BLaER1 (cell line): ENCODE data around the gene RHO.
A peak's percentile ranks its signal among the peaks of the same experiment; 100 is the strongest.

ENCODE experiments used
- H3K27ac ChIP-seq: shearing (Covaris generic); formaldehyde crosslinking; 2 replicates; pipeline ENCODE4 v1.8.1; 2022
- H3K27me3 ChIP-seq: shearing (Covaris generic); formaldehyde crosslinking; 2 replicates; pipeline ENCODE4 v1.8.1; 2022
- H3K36me3 ChIP-seq: shearing (Covaris generic); formaldehyde crosslinking; 2 replicates; pipeline ENCODE4 v1.8.1; 2022
- H3K4me1 ChIP-seq: shearing (Covaris generic); formaldehyde crosslinking; 2 replicates; pipeline ENCODE4 v1.8.1; 2022
- H3K4me2 ChIP-seq: shearing (Covaris generic); formaldehyde crosslinking; 2 replicates; pipeline ENCODE4 v1.8.1; 2022
- H3K4me3 ChIP-seq: shearing (Covaris generic); formaldehyde crosslinking; 2 replicates; pipeline ENCODE4 v1.8.1; 2022
- H3K9ac ChIP-seq: shearing (Covaris generic); formaldehyde crosslinking; 2 replicates; pipeline ENCODE4 v1.8.1; 2022
- H3K9me3 ChIP-seq: shearing (Covaris generic); formaldehyde crosslinking; 2 replicates; pipeline ENCODE4 v1.8.1; 2022
- H4K20me1 ChIP-seq: shearing (Covaris generic); formaldehyde crosslinking; 2 replicates; pipeline ENCODE4 v1.8.1; 2022
- Cebpa-rat ChIP-seq: shearing (Covaris generic); IDR thresholded peaks from 2 replicates; pipeline ENCODE4 v1.8.1; 2022

Gene RHO

DNA sequence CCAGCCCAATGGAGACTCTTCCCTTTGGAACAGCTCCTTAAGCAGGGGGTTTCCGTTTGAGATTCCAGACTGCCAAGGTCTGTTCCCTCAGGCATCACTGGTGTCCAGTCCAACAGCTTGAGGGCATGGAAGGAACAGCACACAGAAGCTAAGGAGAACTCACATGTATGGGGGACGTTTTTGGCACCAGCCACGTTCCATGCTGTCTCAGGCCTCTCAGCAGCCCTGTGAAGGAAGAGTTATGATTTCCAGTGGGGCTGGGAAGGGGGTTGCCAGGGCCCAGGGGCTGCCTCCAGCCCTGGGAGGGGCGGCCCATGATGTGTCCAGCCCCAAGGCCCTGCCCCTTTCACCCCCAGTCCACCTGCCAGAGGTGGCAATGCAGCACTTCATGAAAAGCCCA, 7.5 kb upstream of the RHO start:
- TF ChIP-seq Cebpa-rat = no peak
- Histone ChIP-seq H3K27me3 (no peaks in the 10 kb centered on the region), H3K9ac (no peak overlapping the region), H4K20me1 (no peaks in the 10 kb centered on the region), H3K36me3 (peaks cover 33% of the 10 kb centered on the region; the same call in 1 of the 2 replicates), H3K9me3 (no peaks in the 10 kb centered on the region), H3K4me2 (no peak overlapping the region), H3K27ac (no peak overlapping the region), H3K4me1 (peaks cover 19% of the 10 kb centered on the region), H3K4me3 (no peak overlapping the region)

DNA sequence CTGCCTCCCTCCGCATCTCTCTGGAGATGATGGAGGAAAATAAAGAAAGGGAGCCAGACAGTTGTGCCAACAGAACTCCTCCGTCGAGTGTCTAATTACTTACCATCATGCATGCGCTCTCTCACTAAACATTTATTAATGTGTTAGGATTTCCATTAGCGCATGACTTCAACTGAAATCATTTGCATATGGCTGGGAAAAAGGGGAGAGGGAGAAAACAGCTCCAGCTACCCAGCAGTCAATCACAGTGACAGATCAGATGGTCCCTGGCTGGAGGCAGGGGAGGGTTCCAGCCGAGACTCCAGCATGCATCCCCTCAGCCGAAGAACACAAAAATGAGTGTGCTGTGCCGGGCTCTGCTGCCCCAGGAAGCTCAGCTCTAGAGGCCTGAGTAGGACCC, 6.8 kb upstream of the RHO start:
- Histone ChIP-seq H3K9ac (no peak overlapping the region), H3K4me3 (no peak overlapping the region), H3K4me2 (no peak overlapping the region), H3K4me1 (peaks cover 24% of the 10 kb centered on the region), H3K36me3 (peaks cover 26% of the 10 kb centered on the region; the same call in 1 of the 2 replicates), H3K27me3 (no peaks in the 10 kb centered on the region), H4K20me1 (no peaks in the 10 kb centered on the region), H3K27ac (no peak overlapping the region), H3K9me3 (no peaks in the 10 kb centered on the region)
- TF ChIP-seq Cebpa-rat = no peak

DNA sequence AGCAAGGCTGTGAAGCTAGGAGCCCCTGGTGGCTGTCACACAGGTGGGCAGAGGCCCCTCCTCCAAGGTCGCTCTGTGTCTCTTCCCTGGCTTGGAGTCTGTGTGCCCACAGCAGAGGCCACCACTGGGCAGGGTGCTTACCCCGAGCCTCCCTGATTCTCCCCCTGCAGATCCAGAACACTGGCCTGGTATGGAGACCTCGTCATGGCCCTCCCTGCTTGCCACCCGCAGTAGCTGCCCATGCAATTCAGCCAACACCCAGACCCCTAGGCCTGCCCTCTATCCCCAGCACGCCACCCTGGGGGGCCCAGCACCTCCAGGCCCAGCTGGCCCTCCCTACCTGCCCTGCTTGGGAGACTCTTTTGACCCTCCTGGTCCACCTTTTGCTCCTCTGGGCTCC, 5.5 kb upstream of the RHO start:
- H3K4me1 ChIP-seq = peaks cover 24% of the 10 kb centered on the region
- no peaks in the 10 kb centered on the region for H3K9me3 ChIP-seq
- TF ChIP-seq Cebpa-rat = no peak
- no peaks in the 10 kb centered on the region for H4K20me1 ChIP-seq
- H3K27ac ChIP-seq = no peak overlapping the region
- no peak overlapping the region for H3K4me3 ChIP-seq
- peak overlapping the region; percentile 36; the same call in 1 of the 2 replicates for H3K4me2 ChIP-seq
- no peaks in the 10 kb centered on the region for H3K27me3 ChIP-seq
- peaks cover 16% of the 10 kb centered on the region; the same call in 1 of the 2 replicates for H3K36me3 ChIP-seq
- no peak overlapping the region for H3K9ac ChIP-seq

DNA sequence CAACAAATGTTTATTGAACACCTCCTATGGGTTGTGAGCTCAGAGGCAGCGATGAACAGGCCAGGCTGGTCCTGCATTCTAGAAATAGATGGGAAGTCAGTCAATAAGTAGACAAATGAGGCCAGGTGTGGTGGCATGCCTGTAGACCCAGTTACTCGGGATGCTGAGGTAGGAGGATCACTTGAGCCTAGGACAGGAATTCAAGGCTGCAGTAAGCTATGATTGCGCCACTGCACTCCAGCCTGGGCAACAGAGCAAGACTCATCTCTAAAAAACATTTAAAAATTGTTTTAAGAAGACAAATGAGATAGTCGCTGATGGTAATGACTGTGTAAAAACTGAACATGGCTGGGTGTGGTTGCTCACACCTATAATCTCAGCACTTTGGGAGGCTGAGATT, 4.4 kb upstream of the RHO start:
- no peak overlapping the region for H3K4me3 ChIP-seq
- peaks cover 6% of the 10 kb centered on the region; the same call in 1 of the 2 replicates for H3K36me3 ChIP-seq
- no peaks in the 10 kb centered on the region for H3K9me3 ChIP-seq
- TF ChIP-seq Cebpa-rat = no peak
- no peak overlapping the region for H3K4me2 ChIP-seq
- H3K27me3 ChIP-seq = no peaks in the 10 kb centered on the region
- H3K27ac ChIP-seq = no peak overlapping the region
- no peaks in the 10 kb centered on the region for H4K20me1 ChIP-seq
- H3K4me1 ChIP-seq = peaks cover 21% of the 10 kb centered on the region
- H3K9ac ChIP-seq = no peak overlapping the region

DNA sequence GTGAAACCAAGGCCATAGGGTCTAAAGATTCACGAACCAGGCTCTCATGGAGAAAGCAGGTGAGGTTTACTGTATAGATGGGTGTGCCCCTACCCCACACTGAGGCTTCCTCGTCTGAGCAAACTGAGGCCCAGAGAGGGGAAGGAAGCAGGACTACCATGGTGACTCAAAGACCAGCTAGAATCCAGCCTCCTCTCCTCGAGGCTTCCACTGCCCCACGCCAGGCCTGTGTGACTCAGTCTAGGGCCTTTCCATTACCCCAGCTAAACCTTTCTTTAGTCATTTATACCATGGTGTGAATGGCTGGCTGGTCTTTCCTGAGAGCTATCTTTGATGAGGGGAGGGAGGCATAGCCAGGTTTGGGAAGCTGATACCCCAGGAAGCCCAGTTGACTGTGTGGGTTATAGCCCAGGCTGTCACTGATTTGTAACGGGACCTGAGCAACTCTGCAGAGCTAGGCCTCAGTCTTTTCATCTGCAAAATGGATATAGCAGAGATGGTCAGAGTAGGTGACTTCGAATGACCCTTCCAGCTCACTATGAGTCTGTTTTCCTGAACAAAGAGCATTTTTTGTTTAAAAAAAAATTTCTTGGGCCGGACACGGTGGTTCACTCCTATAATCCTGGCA, 3.0 kb upstream of the RHO start:
- no peak overlapping the region for H3K9ac ChIP-seq
- no peak for TF ChIP-seq Cebpa-rat
- no peaks in the 10 kb centered on the region for H3K9me3 ChIP-seq
- no peak overlapping the region for H3K27ac ChIP-seq
- H3K27me3 ChIP-seq = no peaks in the 10 kb centered on the region
- no peak overlapping the region for H3K4me2 ChIP-seq
- H3K4me3 ChIP-seq = no peak overlapping the region
- no peaks in the 10 kb centered on the region for H3K36me3 ChIP-seq
- no peaks in the 10 kb centered on the region for H4K20me1 ChIP-seq
- H3K4me1 ChIP-seq = peaks cover 15% of the 10 kb centered on the region

DNA sequence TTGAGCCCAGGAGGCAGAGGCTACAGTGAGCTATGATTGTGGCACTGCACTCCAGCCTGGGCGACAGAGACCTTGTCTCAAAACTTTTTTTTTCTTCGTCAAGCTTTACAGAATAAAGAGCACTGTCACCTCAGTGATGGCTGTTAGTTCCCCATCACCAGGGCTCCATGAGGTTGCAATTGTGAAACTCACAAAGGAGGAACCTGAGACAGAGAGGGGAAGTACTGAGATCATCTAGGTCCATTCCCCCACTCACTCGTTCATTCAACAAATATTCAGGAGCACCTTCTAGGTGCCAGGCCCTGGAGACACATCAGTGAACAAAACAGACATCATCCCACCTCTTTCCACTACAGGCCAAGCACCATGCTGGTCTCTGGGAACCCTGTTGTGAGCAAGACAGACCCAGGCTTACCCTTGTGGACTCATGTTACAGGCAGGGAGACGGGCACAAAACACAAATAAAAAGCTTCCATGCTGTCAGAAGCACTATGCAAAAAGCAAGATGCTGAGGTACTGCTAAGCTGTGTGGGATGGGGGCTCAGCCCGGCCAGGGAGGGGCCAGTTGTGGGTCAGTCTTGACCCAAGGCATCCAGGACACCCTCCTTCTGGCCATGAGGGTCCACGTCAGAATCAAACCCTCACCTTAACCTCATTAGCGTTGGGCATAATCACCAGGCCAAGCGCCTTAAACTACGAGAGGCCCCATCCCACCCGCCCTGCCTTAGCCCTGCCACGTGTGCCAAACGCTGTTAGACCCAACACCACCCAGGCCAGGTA, 2.1 kb upstream of the RHO start:
- Histone ChIP-seq H4K20me1 (no peaks in the 10 kb centered on the region), H3K9ac (no peak overlapping the region), H3K4me2 (no peak overlapping the region), H3K36me3 (no peaks in the 10 kb centered on the region), H3K4me1 (peaks cover 15% of the 10 kb centered on the region), H3K27ac (no peak overlapping the region), H3K27me3 (no peaks in the 10 kb centered on the region), H3K9me3 (no peaks in the 10 kb centered on the region), H3K4me3 (no peak overlapping the region)
- no peak for TF ChIP-seq Cebpa-rat

DNA sequence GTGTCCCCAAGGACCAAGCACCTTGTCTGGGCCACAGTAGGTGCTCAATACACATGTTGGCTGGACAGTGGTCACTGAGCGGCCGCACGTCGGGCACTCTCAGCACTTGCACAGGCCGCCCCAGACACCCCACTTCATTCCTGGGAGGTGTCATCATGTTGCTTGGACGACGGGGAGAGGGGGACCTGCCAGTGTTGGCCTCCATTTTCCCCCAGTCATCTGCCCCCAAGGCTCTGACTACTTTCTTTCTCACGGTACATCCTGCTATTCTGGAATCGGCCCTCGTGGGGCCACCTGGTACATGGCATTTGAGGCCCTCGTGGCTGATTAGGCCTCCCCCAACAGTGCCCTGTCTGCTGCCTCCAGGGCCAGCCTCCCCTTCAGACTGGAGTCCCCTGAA, 1.2 kb upstream of the RHO start:
- no peaks in the 10 kb centered on the region for H3K36me3 ChIP-seq
- H3K27me3 ChIP-seq = no peaks in the 10 kb centered on the region
- H3K4me1 ChIP-seq = peaks cover 15% of the 10 kb centered on the region
- no peak overlapping the region for H3K4me2 ChIP-seq
- H4K20me1 ChIP-seq = no peaks in the 10 kb centered on the region
- TF ChIP-seq Cebpa-rat = no peak
- no peaks in the 10 kb centered on the region for H3K9me3 ChIP-seq
- H3K4me3 ChIP-seq = no peak overlapping the region
- H3K27ac ChIP-seq = no peak overlapping the region
- H3K9ac ChIP-seq = no peak overlapping the region

DNA sequence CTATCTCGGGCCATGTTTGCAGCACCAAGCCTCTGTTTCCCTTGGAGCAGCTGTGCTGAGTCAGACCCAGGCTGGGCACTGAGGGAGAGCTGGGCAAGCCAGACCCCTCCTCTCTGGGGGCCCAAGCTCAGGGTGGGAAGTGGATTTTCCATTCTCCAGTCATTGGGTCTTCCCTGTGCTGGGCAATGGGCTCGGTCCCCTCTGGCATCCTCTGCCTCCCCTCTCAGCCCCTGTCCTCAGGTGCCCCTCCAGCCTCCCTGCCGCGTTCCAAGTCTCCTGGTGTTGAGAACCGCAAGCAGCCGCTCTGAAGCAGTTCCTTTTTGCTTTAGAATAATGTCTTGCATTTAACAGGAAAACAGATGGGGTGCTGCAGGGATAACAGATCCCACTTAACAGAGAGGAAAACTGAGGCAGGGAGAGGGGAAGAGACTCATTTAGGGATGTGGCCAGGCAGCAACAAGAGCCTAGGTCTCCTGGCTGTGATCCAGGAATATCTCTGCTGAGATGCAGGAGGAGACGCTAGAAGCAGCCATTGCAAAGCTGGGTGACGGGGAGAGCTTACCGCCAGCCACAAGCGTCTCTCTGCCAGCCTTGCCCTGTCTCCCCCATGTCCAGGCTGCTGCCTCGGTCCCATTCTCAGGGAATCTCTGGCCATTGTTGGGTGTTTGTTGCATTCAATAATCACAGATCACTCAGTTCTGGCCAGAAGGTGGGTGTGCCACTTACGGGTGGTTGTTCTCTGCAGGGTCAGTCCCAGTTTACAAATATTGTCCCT, 1.2 kb downstream of the RHO start:
- H3K4me2 ChIP-seq = no peak overlapping the region
- no peak overlapping the region for H3K9ac ChIP-seq
- H3K36me3 ChIP-seq = no peaks in the 10 kb centered on the region
- no peak for TF ChIP-seq Cebpa-rat
- peaks cover 10% of the 10 kb centered on the region; the same call in 1 of the 2 replicates for H3K4me1 ChIP-seq
- no peaks in the 10 kb centered on the region for H4K20me1 ChIP-seq
- H3K27me3 ChIP-seq = no peaks in the 10 kb centered on the region
- no peak overlapping the region for H3K27ac ChIP-seq
- no peak overlapping the region for H3K4me3 ChIP-seq
- H3K9me3 ChIP-seq = no peaks in the 10 kb centered on the region

DNA sequence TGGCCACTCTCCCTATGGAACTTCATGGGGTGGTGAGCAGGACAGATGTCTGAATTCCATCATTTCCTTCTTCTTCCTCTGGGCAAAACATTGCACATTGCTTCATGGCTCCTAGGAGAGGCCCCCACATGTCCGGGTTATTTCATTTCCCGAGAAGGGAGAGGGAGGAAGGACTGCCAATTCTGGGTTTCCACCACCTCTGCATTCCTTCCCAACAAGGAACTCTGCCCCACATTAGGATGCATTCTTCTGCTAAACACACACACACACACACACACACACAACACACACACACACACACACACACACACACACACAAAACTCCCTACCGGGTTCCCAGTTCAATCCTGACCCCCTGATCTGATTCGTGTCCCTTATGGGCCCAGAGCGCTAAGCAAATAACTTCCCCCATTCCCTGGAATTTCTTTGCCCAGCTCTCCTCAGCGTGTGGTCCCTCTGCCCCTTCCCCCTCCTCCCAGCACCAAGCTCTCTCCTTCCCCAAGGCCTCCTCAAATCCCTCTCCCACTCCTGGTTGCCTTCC, 1.9 kb downstream of the RHO start:
- Histone ChIP-seq H3K4me3 (no peak overlapping the region), H3K27ac (no peak overlapping the region), H3K27me3 (no peaks in the 10 kb centered on the region), H3K4me2 (no peak overlapping the region), H3K36me3 (no peaks in the 10 kb centered on the region), H3K4me1 (peaks cover 12% of the 10 kb centered on the region; the same call in 1 of the 2 replicates), H4K20me1 (no peaks in the 10 kb centered on the region), H3K9ac (no peak overlapping the region), H3K9me3 (no peaks in the 10 kb centered on the region)
- no peak for TF ChIP-seq Cebpa-rat
